ENCODE measurements around the gene RYR1.

Gene RYR1

GRCh38 chr19:38433268-38433733 lies at the start of gene RYR1:
Gene RYR1 (plus strand): TSS chr19:38433691. CDS start chr19:38433830, 139 bp downstream.
- no peak for TF ChIP-seq CTCF (conservative IDR thresholded peaks at IDR 0.05; ENCODE audit: low read depth, low read length)
- DNase-seq (ENCODE audit: low read depth): peak; percentile 10
- H3K4me3 ChIP-seq (ENCODE audit: low read depth, low read length): no peak within 1 kb of the TSS

DNA sequence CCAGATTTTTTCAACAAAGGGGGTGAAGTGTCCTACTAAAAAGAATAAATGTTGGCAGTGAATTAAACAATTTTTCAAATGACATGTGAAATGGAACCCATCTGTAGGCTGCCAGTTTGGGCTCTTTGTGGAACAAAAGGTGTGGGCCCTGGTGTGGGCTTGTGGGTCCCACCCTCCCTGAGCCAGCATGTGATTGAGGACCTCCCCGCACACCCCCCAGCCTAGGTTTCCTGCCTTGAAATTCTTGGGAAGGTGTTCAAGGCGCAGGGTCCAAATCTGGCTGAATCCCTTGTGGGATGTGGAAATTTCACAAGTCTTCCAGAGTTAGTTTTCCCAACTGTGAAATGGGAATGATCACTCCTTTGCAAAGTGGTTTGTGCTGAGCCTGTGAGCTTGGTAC lies 49.7 kb upstream of the RYR1 start:
- no peak overlapping the region for H3K4me3 ChIP-seq (ENCODE audit: low read depth, low read length)
- DNase-seq (ENCODE audit: low read depth): no peak
- no peak for TF ChIP-seq CTCF (conservative IDR thresholded peaks at IDR 0.05; ENCODE audit: low read depth, low read length)

DNA sequence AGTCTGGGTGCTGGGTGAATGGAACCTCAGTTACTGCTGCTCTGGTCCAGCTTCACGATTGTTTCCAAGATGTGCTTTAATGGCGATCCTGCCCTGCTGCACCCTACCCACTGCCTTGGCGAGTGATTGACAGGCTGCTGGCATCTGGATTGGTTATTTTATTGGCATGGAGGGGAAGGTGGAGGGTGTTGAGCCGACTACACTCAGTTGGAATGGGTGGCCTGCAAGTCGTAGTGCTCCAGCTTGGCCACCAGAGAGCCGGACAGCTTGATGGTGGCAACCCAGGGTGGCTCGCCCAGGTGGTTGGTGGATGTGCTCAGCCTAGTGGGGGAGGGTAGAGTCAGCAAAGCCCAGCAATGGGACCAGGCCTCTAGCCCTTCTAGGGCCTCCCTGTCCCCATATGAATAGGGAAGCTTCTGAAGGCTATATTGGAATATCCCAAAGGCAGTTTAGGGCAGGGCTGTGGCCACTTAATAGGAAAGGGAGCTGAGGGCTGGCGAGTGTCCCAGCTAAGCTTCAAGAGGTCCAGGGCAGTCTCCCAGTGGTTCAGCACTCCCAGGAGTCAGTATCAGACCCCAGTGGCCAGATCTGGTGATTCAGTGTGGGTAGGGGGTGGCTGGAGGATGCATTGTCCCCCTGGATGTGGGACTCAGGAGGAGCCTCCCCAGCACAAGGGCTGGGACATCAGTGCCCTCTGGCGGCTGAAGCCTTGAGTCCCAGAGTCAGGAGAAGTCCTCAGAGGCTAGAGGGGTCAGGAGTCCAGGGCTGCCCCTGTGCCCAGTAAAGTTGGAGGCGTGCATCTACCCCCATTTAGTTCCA lies 49.1 kb upstream of the RYR1 start:
- H3K4me3 ChIP-seq (ENCODE audit: low read depth, low read length): no peak overlapping the region
- TF ChIP-seq CTCF (conservative IDR thresholded peaks at IDR 0.05; ENCODE audit: low read depth, low read length): peak; percentile 64
- DNase-seq (ENCODE audit: low read depth): peak; percentile 38

- no peak overlapping the region for H3K4me3 ChIP-seq (ENCODE audit: low read depth, low read length)
- no peak for DNase-seq (ENCODE audit: low read depth)
- no peak for TF ChIP-seq CTCF (conservative IDR thresholded peaks at IDR 0.05; ENCODE audit: low read depth, low read length)
These were observed 48.3 kb upstream of the RYR1 start for GRCh38 chr19:38385057-38385803.

DNA sequence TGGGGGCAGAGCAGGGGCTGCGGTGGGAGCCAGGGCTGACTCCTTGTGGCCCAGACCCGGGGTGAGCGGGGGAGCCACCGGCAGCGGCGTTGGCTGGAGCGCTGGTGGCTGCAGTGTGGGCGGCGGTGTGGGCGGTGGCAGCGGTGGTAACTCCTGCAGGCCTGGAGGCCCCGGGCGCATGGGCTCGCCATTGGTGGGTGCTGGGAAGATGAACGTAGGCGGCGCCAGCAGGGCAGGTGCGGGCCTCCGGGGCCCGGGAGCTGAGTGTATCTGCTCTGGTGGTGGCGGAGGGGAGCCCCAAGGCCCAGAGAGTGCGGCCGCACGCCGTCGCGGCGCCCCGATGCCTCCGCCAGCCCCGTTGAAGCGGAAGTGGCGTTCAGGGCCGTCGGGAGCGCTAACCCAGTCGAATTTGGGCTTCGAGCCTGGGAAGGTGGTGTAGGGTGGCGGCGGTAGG lies 47.7 kb upstream of the RYR1 start:
- TF ChIP-seq CTCF (conservative IDR thresholded peaks at IDR 0.05; ENCODE audit: low read depth, low read length): no peak
- DNase-seq (ENCODE audit: low read depth): no peak
- H3K4me3 ChIP-seq (ENCODE audit: low read depth, low read length): no peak overlapping the region

DNA sequence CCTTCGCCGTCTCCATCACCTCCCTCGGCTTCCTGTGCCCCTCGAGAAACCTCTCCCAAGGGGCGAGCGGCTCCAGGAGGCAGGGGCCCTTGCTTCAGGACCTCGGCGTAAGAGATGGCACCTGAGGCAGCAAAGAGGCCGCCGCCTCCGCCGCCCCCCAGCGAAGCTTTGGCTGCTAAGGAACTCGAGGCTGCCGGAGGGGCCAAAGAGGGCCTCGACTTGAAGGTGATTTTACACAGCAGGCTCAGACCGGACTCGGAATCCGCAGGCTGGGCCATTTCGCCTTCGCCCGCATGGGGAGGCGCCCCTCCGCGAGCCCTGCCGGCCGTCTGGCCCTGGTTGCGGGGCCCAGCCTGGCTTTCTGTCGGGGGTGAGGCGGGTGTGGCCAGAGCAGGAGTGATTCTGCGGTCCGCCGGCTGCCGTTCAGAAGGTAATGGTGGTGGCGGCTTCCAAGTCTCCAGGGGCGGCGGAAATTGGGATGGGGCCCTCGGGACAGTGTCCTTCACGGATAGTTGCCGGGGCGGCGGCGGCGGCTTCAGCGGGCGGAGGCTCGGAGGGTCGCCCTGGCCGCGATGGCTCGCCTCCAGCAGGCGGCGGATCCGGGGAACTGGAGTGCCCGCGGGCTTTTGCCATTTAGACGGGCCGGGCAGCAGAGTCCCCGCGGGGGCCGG lies 47.1 kb upstream of the RYR1 start:
- no peak for DNase-seq (ENCODE audit: low read depth)
- TF ChIP-seq CTCF (conservative IDR thresholded peaks at IDR 0.05; ENCODE audit: low read depth, low read length): no peak
- no peak overlapping the region for H3K4me3 ChIP-seq (ENCODE audit: low read depth, low read length)

All from choroid plexus epithelial cell (primary cell).